T47D (cell line): ENCODE results near the gene NCS1.

Experiments used
- DNase-seq, 2 experiments: peaks; one replicate each; pipeline versions ENCODE4 v3.0.0 to v3.0.0-alpha.2; 2011 to 2012; ENCODE audit warnings: low read depth in 1 of 2, low spot score in 1 of 2
- JUND ChIP-seq: IDR thresholded peaks from 2 replicates; pipeline ENCODE4 v1.6.1; 2012; ENCODE audit warnings: low read depth
- in situ Hi-C: cut with HindIII; loops from 2 replicates; pipeline ENCODE4 v1.10.0; 2016; ENCODE audit warnings: low sequenced_read_pairs, low pct_unique_long_range_greater_than_20kb

Gene NCS1

DNA sequence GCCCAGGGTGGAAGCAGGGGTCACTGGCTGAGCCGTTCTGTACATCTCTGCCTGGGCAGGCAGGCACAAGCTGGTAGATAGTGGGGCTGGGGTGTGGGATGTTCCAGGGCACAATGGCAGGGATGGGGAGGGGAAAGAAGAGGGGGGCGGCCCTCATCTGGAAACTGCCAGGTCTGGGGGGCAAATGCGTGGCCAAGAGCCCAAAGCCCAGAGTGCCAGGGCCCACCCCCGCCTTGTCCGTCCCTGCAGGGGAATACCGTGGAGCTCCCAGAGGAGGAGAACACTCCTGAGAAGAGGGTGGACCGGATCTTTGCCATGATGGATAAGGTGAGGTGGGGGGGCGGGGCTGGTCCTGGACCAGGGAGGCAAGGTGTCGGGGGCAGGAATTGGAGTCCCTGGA, 50.6 kb downstream of the NCS1 start:
- TF ChIP-seq JUND: no peak

GRCh38 chr9:130225071-130225470, 52.9 kb downstream of the NCS1 start:
- DNase-seq: no peak
- TF ChIP-seq JUND: no peak
- in situ Hi-C loops: no loop called here

More for the DNA sequence above, 50.6 kb downstream of the NCS1 start:
- in situ Hi-C loops: no loop called here
- no peak for DNase-seq

DNA sequence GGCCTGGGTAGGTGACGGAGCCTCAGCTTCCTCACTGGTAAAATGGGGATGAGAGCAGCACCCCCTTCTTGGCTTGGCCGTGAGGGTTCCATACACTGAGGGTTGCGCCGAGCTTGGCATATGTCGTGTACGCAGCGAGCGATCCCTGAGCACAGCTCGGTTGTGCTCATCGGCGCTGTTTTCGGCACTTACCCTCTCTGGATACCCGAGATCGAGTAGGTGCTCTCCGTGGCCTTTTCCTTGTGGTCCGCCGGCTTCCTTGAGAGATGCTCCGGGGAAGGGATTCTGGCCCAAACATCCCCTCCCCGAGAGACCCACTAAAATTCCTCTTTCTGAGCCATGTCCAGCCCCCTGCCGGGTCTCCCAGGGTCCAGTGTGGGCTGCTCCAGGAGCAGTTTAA, 53.4 kb downstream of the NCS1 start:
- no peak for TF ChIP-seq JUND
- DNase-seq: no peak
- in situ Hi-C loops: no loop called here

GRCh38 chr9:130226112-130226511, 53.9 kb downstream of the NCS1 start:
- no peak for TF ChIP-seq JUND
- in situ Hi-C loops: no loop called here
- no peak for DNase-seq

- DNase-seq: no peak
- no peak for TF ChIP-seq JUND
- in situ Hi-C loops: no loop called here
These were observed 55.6 kb downstream of the NCS1 start for GRCh38 chr9:130227833-130228232.

DNA sequence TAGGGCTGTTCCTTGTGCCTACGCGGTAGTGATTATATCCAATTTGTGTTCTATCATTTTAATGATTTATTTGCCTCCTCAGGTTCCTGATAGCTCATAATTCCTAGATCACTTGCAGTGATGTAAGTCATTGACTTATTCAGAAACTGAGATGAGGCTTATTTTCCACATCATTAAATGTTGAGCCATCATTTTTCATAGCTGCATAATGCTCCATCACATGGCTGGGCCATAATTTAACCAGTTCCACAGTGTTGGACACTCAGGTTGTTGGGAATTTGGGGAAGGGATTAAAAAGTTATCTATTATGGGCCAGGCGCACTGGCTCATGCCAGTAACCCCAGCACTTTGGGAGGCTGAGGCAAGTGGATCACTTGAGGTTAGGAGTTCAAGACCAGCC, 57.6 kb downstream of the NCS1 start:
- in situ Hi-C loops: no loop called here
- TF ChIP-seq JUND: no peak
- no peak for DNase-seq

DNA sequence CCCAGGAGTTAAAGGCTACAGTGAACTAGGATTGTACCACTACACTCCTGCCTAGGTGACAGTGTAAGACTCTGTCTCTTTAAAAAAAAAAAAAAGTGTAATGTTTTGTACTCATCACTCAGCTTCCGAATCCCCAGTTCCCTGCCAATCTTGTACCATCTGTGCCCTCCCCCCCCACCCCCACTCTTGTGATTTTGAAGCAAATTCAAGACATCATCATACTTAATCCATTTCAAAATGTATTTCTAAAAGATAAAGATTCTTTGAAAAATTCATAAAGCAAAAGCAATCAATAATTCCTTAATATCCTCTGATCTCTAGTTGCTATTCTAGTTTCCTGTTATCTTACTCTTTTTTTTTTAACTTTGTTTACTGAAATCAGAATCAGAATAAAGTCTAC, 58.4 kb downstream of the NCS1 start:
- in situ Hi-C loops: no loop called here
- DNase-seq: no peak
- no peak for TF ChIP-seq JUND

- no peak for TF ChIP-seq JUND
- in situ Hi-C loops: no loop called here
- DNase-seq: no peak
These were observed 60.8 kb downstream of the NCS1 start for GRCh38 chr9:130232899-130233586.

GRCh38 chr9:130233587-130233945, 61.4 kb downstream of the NCS1 start:
- TF ChIP-seq JUND: no peak
- DNase-seq: no peak
- in situ Hi-C loops: no loop called here

DNA sequence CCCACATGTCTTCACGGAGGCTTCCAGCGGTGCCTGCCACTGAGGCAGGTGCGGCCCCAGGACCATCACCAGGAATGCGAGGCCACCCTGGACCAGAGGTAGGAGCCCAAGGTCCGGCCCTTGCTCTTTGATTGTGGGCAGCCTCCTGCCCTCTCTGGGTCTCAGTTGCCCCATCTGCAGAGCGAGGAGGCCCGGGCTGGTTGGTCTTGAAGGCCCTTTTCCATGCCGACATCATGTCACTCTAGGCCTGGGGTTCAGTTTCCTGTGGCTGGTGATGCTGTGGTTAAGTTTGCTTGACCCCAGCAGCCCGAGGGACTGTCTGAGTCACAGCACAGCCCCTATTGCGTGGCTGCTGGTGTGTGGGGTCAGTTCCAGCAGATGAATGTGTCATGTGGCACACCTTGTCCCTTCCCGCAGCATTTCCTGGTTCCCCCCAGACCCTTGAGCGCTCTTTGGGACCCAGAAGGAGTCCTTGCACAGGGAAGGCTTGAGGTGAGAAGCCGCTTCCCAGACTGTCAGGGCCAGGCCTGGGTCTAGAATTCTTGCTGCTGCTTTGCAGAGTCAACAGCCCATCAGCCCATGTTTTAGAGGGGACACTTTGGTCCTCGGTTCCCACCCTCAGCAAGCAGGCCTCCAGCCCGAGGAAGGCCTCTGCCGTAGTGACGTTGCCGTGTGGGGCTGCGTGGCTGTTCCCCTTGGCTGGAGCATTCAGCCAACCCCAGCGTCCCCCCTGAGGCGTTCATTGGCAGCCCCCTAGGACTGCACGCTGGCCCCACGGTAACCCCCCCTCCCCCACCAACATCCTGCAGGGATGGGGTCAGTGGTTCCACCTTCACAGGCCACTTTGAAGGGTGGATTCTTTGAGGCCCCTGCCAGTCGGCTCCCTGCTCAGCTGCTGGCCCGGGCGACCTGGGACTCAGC, 62.4 kb downstream of the NCS1 start:
- no peak for DNase-seq
- no peak for TF ChIP-seq JUND
- in situ Hi-C loops: no loop called here

DNA sequence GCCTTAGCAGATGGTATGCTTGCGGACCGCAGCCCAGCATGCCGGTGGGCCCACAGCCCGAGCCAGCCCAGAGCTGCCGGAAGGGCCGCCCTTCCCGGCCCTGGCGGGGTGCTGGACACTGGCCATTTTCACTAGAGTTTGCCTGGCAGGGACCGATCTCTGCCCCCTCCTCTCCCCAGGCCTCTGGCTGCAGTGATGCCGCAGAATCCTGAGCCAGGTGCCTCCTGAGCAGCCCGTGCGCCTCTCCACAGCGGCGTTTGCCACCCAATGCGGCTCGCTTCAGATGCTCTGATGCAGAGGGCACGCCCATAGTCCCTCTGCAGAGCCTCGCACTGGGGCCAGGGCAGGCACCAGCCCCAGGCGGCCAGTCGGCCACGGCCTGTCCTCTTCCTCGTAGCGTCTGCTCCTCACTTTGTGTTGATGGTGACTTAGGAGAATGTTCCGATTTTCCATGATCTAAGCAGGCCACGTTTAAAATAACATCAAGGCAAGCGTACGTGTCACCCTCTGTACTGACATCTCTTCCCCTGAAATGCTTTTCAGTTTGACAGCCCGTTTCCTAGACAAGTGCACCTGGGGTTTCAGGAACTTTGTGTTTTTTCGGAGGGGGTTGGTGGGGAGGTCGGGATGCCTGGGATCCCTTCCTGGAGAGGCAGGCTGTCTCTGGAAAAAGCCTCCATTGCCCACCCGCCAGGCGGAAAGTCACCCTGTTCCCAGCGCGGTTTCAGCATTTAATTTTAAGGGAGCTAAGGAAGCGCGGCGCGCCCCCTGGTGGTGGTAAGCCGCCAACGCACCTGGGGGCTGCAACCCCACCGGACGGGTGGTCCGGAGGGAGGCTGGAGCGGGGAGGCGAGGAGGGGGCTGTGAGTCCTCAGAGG, 63.6 kb downstream of the NCS1 start:
- no peak for TF ChIP-seq JUND
- in situ Hi-C loops: no loop called here
- peak; percentile 60 to 62 for DNase-seq

GRCh38 chr9:130236436-130236985, 64.3 kb downstream of the NCS1 start:
- DNase-seq: no peak
- no peak for TF ChIP-seq JUND
- in situ Hi-C loops: no loop called here

DNA sequence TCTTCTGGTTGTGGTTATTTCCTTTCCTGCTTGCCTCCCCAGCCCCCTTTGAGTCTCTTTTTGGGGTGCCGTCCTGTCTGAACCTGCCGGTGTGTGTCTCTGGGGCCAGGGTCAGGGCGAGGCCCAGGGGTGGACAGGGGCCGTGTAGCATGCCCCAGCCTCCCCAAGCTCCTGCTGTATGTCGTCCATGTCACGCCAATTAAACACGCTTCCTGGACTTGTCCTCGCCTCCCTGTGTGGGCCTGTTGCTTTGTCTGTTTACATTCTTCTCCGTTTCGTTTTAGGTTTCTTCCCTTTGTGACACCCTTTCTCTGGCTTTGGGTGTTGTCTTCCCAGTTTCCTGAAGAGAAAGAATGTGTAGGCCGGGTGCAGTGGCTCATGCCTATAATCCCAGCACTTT, 64.9 kb downstream of the NCS1 start:
- in situ Hi-C loops: no loop called here
- no peak for DNase-seq
- TF ChIP-seq JUND: no peak
